A549 (cell line): ENCODE results near the gene SLC9C1.

Experiments
- CTCF ChIP-seq: fragments of >200 bp; sonication (Bioruptor Twin); formaldehyde crosslinking; IDR thresholded peaks from 3 replicates; pipeline ENCODE4 v1.5.1; 2016
- POLR2A ChIP-seq: IDR thresholded peaks from 2 replicates; pipeline ENCODE4 v1.6.1; 2012; ENCODE audit warnings: mild to moderate bottlenecking, low read length

- TF ChIP-seq CTCF = no peak
- TF ChIP-seq POLR2A = no peak
Observed at GRCh38 chr3:112315791-112316190, 21.8 kb upstream of the SLC9C1 start.
